HEK293 (cell line): ENCODE results near the gene CENPF.

ENCODE experiments used
- CTCF ChIA-PET: fragments of 350-600 bp; formaldehyde crosslinking; extraction: SDS; loops from one replicate; lab custom pipeline; 2021; ENCODE audit warnings: antibody characterized with exemption; lab: Yijun Ruan, JAX
- POLR2A ChIA-PET: fragments of 300-600 bp; formaldehyde crosslinking; extraction: SDS; loops from one replicate; lab custom pipeline; 2020; ENCODE audit warnings: antibody characterized with exemption, inconsistent platforms; lab: Yijun Ruan, JAX
- H3K27ac ChIP-seq: fragments of 200-500 bp; sonication (Bioruptor generic); 2 replicates; pipeline ENCODE4 v1.5.1; 2014; ENCODE audit warnings: low read depth, low read length, control low read depth, inconsistent platforms; ENCODE audit errors: extremely low read depth
- H3K36me3 ChIP-seq, 2 experiments: fragments of 200-500 bp in 1 of 2; sonication (Bioruptor generic) in 1 of 2; 1 replicate in 1 of 2; 2 replicates in 1 of 2; pipeline ENCODE4 v1.5.1; 2014 to 2017; ENCODE audit warnings: inconsistent platforms in 2 of 2, low read length in 2 of 2; ENCODE audit not compliant: control insufficient read depth in 2 of 2, insufficient read depth in 1 of 2
- H3K4me1 ChIP-seq: fragments of 200-500 bp; sonication (Bioruptor generic); 2 replicates; pipeline ENCODE4 v1.5.1; 2014; ENCODE audit warnings: mild to moderate bottlenecking, low read length, inconsistent platforms; ENCODE audit not compliant: control insufficient read depth, insufficient read depth
- H3K4me3 ChIP-seq: 2 replicates; pipeline ENCODE4 v1.5.1; 2011; ENCODE audit warnings: low read depth, mild to moderate bottlenecking, control low read depth, low read length, moderate library complexity
- H3K9me3 ChIP-seq: fragments of 200-500 bp; sonication (Bioruptor generic); 2 replicates; pipeline ENCODE4 v1.5.1; 2014; ENCODE audit warnings: low read depth, low read length, inconsistent platforms; ENCODE audit not compliant: control insufficient read depth, insufficient read depth
- ATF2 ChIP-seq: fragments of 450-650 bp; formaldehyde crosslinking; IDR thresholded peaks from 2 replicates; pipeline ENCODE4 v1.5.1; 2016; ENCODE audit warnings: missing biosample characterization, missing genetic modification characterization, low read depth
- FEZF1 ChIP-seq: fragments of 450-650 bp; formaldehyde crosslinking; IDR thresholded peaks from 2 replicates; pipeline ENCODE4 v1.5.1; 2016; ENCODE audit warnings: missing biosample characterization, missing genetic modification characterization
- HOXC10 ChIP-seq: sonication (generic); formaldehyde crosslinking; IDR thresholded peaks from 2 replicates; pipeline ENCODE4 v1.8.1; 2023; ENCODE audit warnings: mild to moderate bottlenecking, missing genetic modification reagents
- PRDM2 ChIP-seq: fragments of 450-650 bp; formaldehyde crosslinking; IDR thresholded peaks from 2 replicates; pipeline ENCODE4 v1.5.1; 2016; ENCODE audit warnings: missing biosample characterization, missing genetic modification characterization, borderline replicate concordance
- SCRT1 ChIP-seq: fragments of 450-650 bp; formaldehyde crosslinking; IDR thresholded peaks from 2 replicates; pipeline ENCODE4 v1.5.1; 2016; ENCODE audit warnings: missing biosample characterization, missing genetic modification characterization, borderline replicate concordance
- SCRT2 ChIP-seq: fragments of 450-650 bp; formaldehyde crosslinking; IDR thresholded peaks from 2 replicates; pipeline ENCODE4 v1.5.1; 2016; ENCODE audit warnings: missing biosample characterization, missing genetic modification characterization
- ZBTB1 ChIP-seq: fragments of 450-650 bp; formaldehyde crosslinking; IDR thresholded peaks from 2 replicates; pipeline ENCODE4 v1.5.1; 2016; ENCODE audit warnings: missing biosample characterization, missing genetic modification characterization
- ZBTB20 ChIP-seq: fragments of 450-650 bp; formaldehyde crosslinking; IDR thresholded peaks from 2 replicates; pipeline ENCODE4 v1.5.1; 2016; ENCODE audit warnings: missing biosample characterization, missing genetic modification characterization
- ZNF175 ChIP-seq: fragments of 450-650 bp; formaldehyde crosslinking; IDR thresholded peaks from 2 replicates; pipeline ENCODE4 v1.5.1; 2016; ENCODE audit warnings: missing biosample characterization, missing genetic modification characterization
- ZNF18 ChIP-seq: fragments of 450-650 bp; formaldehyde crosslinking; IDR thresholded peaks from 2 replicates; pipeline ENCODE4 v1.5.1; 2016; ENCODE audit warnings: missing biosample characterization, missing genetic modification characterization
- ZNF184 ChIP-seq: fragments of 450-650 bp; IDR thresholded peaks from 2 replicates; pipeline ENCODE4 v1.5.1; 2018; ENCODE audit warnings: missing biosample characterization, mild to moderate bottlenecking, missing genetic modification characterization
- ZNF2 ChIP-seq: fragments of 450-650 bp; formaldehyde crosslinking; IDR thresholded peaks from 2 replicates; pipeline ENCODE4 v1.5.1; 2016; ENCODE audit warnings: missing biosample characterization, missing genetic modification characterization
- ZNF561 ChIP-seq: fragments of 450-650 bp; IDR thresholded peaks from 2 replicates; pipeline ENCODE4 v1.5.1; 2018; ENCODE audit warnings: missing biosample characterization, missing genetic modification characterization, borderline replicate concordance
- ZNF660 ChIP-seq: fragments of 450-650 bp; IDR thresholded peaks from 2 replicates; pipeline ENCODE4 v1.5.1; 2018; ENCODE audit warnings: missing biosample characterization, mild to moderate bottlenecking, missing genetic modification characterization
- ZNF692 ChIP-seq: fragments of 450-650 bp; formaldehyde crosslinking; IDR thresholded peaks from 2 replicates; pipeline ENCODE4 v1.5.1; 2016; ENCODE audit warnings: missing biosample characterization, missing genetic modification characterization
- ZNF704 ChIP-seq: fragments of 450-650 bp; formaldehyde crosslinking; IDR thresholded peaks from 2 replicates; pipeline ENCODE4 v1.5.1; 2016; ENCODE audit warnings: missing biosample characterization, missing genetic modification characterization
- TF ChIP-seq, protein P1 (sequence below): fragments of 450-650 bp; formaldehyde crosslinking; IDR thresholded peaks from 2 replicates; pipeline ENCODE4 v1.5.1; 2017; ENCODE audit warnings: missing biosample characterization, missing genetic modification characterization
- TF ChIP-seq, protein P2 (sequence below): IDR thresholded peaks from 2 replicates; pipeline ENCODE4 v1.6.1; 2011; ENCODE audit warnings: mild to moderate bottlenecking, low read depth, low read length, borderline replicate concordance
- TF ChIP-seq, protein P3 (sequence below): fragments of 450-650 bp; formaldehyde crosslinking; IDR thresholded peaks from 2 replicates; pipeline ENCODE4 v1.5.1; 2017; ENCODE audit warnings: missing biosample characterization, missing genetic modification characterization

Gene CENPF

DNA sequence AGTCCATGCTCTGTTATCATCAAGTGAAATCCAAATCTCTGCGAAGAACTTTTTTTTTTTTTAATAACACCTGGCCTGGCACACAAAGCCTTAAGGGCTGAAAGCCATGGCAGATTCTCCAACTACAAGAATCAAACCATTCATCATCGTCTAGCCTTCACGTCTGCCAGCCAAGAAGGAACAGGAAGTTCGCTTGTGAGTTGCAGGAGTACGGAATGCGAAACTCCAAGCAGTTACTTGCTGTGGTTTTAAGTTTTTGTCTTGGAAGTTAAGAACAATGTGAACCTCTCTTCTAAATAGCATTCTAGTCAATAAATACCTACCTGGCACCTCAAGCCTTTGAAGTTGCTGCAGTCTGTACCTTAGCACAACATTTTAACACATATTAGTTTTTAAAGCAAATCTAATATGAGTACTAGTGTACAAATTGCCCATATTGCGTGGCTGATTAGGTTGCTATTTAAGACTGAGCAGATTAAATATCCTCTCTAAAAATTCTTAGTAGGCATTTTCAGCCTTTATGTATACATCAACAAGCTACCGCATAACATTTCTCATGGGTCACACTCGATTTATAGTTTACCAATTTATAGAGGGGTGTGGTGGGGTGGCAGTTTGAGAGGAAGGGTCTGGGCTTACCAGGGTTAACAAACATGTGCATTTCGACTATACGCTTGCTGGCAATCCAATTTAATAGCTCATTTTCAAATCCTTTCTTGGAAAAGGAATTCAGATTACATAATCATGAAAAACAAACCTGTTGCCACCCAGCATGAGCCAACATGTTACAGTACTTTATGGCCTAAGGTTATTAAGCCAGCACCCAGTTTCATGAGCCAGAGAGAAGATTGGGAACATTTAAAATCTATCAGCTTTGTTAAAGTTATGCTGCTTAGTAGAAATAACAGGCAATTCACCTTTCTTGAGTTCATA, 29.3 kb upstream of the CENPF start:
- ChIA-PET POLR2A (interaction anchor here (0.6 to 1.0 kb wide), 2 partner anchors 17 to 22 kb away, joined by 3 to 5 read pairs; partner anchors contain the start of gene PTPN14), CTCF (interaction anchor here (0.6 to 1.3 kb wide), 8 partner anchors 9 to 607 kb away, joined by 3 to 9 read pairs (median 4); no protein-coding TSS in a partner anchor)
- TF ChIP-seq ZNF18 (tag by site-specific recombination) (no peak), ZNF2 (tag by site-specific recombination) (no peak), FEZF1 (tag by site-specific recombination) (no peak; the same call in 1 of the 2 replicates), ZNF704 (tag by site-specific recombination) (no peak), ZNF561 (no peak), ATF2 (peak; percentile 31; the same call in 1 of the 2 replicates), SCRT2 (tag by site-specific recombination) (peak; percentile 97), ZNF692 (0 out of 2 replicates have a peak, but pooled peaks have one; percentile 13), ZNF175 (tag by site-specific recombination) (no peak), PRDM2 (tag by site-specific recombination) (no peak), ZNF184 (tag by site-specific recombination) (no peak), ZBTB20 (tag by site-specific recombination) (0 out of 2 replicates have a peak, but pooled peaks have one; percentile 29), ZNF660 (tag by site-specific recombination) (no peak), HOXC10 (no peak), SCRT1 (tag by site-specific recombination) (peak; percentile 70; the same call in 1 of the 2 replicates), ZBTB1 (tag by site-specific recombination) (no peak)
- TF ChIP-seq, protein P1, sequence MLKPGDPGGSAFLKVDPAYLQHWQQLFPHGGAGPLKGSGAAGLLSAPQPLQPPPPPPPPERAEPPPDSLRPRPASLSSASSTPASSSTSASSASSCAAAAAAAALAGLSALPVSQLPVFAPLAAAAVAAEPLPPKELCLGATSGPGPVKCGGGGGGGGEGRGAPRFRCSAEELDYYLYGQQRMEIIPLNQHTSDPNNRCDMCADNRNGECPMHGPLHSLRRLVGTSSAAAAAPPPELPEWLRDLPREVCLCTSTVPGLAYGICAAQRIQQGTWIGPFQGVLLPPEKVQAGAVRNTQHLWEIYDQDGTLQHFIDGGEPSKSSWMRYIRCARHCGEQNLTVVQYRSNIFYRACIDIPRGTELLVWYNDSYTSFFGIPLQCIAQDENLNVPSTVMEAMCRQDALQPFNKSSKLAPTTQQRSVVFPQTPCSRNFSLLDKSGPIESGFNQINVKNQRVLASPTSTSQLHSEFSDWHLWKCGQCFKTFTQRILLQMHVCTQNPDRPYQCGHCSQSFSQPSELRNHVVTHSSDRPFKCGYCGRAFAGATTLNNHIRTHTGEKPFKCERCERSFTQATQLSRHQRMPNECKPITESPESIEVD (tag by site-specific recombination), result peak; percentile 46; the same call in 1 of the 2 replicates
- TF ChIP-seq, protein P2, sequence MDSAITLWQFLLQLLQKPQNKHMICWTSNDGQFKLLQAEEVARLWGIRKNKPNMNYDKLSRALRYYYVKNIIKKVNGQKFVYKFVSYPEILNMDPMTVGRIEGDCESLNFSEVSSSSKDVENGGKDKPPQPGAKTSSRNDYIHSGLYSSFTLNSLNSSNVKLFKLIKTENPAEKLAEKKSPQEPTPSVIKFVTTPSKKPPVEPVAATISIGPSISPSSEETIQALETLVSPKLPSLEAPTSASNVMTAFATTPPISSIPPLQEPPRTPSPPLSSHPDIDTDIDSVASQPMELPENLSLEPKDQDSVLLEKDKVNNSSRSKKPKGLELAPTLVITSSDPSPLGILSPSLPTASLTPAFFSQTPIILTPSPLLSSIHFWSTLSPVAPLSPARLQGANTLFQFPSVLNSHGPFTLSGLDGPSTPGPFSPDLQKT, result no peak
- TF ChIP-seq, protein P3, sequence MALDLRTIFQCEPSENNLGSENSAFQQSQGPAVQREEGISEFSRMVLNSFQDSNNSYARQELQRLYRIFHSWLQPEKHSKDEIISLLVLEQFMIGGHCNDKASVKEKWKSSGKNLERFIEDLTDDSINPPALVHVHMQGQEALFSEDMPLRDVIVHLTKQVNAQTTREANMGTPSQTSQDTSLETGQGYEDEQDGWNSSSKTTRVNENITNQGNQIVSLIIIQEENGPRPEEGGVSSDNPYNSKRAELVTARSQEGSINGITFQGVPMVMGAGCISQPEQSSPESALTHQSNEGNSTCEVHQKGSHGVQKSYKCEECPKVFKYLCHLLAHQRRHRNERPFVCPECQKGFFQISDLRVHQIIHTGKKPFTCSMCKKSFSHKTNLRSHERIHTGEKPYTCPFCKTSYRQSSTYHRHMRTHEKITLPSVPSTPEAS (tag by site-specific recombination), result no peak
- H3K27ac ChIP-seq, result no peak overlapping the region
- peaks cover 7% of the 10 kb centered on the region; the same call in 1 of the 2 replicates for H3K4me1 ChIP-seq
- H3K9me3 ChIP-seq, result no peaks in the 10 kb centered on the region
- no peak overlapping the region for H3K4me3 ChIP-seq
- no peaks in the 10 kb centered on the region for H3K36me3 ChIP-seq
